GM10266 (cell line): ENCODE data around the gene TARBP1.

Source experiments
- DNase-seq: peaks from one replicate; pipeline ENCODE4 v3.0.0; 2012; ENCODE audit errors: extremely low spot score
- TF ChIP-seq, protein P1 (sequence below): IDR thresholded peaks from 2 replicates; pipeline ENCODE4 v1.5.1; 2012; ENCODE audit warnings: mild to moderate bottlenecking, low read depth; ENCODE audit not compliant: control insufficient read depth, insufficient read depth; ENCODE audit errors: missing control alignments

The TARBP1 gene

DNA sequence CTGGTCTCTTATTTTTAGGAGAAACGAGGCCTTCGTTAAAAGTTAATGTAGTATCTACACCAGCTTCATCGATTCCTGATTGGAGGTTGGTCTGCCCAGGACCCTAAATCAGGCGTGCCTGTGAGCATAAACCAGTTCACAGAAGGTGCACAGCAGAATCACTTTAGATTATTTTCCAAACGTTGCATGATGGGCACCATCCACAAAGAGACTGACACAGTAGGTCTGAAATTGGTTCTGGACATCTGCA, 256 bp upstream of the TARBP1 start:
- TF ChIP-seq, protein P1, sequence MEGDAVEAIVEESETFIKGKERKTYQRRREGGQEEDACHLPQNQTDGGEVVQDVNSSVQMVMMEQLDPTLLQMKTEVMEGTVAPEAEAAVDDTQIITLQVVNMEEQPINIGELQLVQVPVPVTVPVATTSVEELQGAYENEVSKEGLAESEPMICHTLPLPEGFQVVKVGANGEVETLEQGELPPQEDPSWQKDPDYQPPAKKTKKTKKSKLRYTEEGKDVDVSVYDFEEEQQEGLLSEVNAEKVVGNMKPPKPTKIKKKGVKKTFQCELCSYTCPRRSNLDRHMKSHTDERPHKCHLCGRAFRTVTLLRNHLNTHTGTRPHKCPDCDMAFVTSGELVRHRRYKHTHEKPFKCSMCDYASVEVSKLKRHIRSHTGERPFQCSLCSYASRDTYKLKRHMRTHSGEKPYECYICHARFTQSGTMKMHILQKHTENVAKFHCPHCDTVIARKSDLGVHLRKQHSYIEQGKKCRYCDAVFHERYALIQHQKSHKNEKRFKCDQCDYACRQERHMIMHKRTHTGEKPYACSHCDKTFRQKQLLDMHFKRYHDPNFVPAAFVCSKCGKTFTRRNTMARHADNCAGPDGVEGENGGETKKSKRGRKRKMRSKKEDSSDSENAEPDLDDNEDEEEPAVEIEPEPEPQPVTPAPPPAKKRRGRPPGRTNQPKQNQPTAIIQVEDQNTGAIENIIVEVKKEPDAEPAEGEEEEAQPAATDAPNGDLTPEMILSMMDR = no peak
- DNase-seq = no peak

DNA sequence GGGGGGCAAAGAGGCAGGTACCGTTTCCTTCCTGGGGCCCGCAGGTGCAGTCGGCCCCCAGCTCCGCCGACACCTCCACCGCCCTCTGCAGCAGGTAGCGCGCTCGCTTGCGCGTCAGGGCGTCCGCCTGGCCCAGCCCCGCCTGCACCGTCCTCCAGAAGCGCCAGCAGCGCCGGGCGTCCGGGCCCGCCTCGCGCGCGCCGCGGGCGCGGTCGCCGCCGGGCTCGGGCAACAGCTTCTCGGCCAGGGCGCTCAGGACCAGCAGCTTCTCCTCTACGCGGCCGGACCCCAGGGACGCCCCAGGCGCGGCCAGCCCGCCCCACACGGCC, 863 bp downstream of the TARBP1 start:
- TF ChIP-seq, protein P1 = no peak
- peak; percentile 73 for DNase-seq

DNA sequence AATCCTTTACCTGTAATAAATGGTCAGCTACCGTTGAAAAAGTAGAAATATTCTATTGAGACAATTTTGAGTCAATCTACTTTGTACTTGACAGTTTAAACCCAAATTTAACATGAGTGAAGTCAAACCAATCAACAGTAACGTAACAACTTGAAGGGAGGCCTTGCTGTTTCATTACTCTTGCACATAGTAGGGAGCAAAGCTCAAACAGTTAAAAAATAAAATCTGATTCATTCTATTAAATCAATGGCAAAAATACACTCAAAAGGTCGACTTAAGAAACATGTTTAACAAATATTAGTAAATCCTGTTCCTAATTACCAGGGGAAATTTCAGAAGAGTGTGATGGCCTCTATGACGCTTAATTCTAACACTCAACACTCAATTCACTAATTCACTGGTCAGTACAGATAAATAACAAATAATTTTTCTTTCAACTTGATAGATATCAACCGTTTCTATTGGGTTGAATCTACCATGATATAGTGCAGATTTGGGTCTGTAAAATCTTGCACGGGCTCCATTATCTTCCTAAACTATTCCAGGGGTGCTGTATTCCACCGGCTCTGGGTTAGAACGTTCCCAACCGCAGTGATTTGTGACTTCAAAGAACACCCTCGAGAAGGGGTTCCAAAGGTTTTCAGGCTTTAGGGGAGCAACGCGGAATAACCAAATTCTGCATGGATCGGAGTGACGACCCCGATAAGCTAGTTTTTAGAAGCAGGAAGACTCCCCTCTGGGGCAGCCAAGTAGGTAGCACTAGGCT, 1.4 kb downstream of the TARBP1 start:
- TF ChIP-seq, protein P1 = no peak
- no peak for DNase-seq

DNA sequence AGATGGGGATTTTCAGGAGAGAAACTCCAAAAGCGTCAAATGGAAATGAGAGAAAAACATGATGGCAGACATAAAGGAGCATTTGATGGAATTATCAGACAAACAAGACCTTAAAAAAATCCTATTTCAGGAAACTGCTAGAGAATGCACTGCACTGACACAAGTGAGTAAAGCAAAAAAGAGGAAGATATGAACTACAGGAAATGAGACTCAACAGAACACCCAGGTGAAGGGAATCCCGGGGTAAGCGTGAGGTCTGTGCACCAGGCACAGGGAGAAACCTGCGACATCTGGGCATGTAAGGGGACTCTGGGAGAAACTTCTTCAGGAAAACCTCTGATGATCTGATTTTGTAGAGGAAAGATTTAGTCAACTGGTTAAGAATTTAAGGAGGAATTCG, 2.8 kb downstream of the TARBP1 start:
- TF ChIP-seq, protein P1 = no peak
- DNase-seq = no peak

DNA sequence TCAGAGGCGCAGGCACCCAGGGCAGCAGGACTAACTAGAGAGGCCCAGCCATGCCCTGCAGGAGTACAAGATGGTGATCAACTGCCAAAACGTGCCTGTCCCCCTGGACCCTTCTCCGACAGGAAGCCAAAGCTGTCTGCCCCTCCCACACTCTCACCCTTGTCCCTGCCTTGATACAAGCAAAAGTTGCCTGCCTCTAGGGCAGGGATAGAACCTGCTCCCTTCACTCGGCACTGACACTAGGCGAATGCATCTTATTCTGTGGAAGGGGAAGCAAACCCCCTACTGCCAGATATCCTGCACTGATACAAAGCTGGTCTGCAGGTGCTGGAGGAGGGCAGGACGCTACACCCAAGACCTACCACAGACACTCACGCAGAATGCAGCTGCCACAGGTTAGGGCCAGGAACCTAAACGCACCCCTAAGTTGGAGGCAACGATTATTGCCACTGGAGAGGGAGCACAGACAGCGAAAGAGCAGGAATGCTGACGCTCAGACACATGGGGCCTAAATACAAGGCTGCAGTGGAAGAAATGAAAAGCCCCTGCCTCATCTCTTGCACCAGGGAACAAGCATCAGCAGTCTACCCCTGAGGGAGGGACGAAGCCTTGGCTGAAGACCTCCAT, 3.7 kb downstream of the TARBP1 start:
- TF ChIP-seq, protein P1 = no peak
- no peak for DNase-seq

DNA sequence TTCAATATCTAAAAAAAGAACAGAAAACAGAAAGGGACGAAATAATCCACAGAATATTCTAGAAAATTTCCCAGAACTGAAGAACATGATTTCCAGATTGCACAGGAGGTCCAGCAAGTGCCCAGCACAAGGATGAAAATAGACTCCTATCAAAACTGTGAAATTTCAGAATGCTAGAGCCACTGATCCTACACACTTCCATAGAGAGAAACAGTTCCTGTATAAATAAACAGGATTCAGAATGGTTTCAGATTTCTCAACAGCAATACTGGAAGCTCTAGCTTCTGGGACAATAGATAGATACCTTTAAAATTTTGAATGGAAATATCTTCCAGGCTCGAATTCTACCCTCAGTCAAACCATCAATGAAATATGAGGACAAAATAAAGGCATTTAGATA, 4.6 kb downstream of the TARBP1 start:
- TF ChIP-seq, protein P1 = no peak
- no peak for DNase-seq

DNA sequence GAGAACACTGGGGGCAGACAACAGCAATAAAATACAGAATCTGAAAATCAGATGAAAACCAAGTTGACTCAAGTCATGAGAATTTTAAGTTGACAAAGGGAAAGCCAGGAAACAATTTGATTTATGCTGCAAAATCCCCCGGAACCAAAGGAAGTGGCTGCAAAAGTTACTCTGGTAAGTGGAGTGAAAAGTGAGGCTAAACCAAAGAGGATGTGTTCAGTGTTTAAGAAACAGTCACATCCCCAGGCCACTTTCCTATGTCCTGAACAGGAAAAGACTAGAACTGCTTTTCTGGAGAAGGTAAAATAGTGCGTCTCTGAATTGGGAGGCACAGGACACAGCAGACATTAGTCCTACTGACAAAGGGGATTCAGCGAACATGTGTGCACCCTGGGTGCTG, 5.9 kb downstream of the TARBP1 start:
- DNase-seq = no peak
- TF ChIP-seq, protein P1 = no peak
